SHP77 treated with DMSO at 0.1 percent for 48 hours (cell line): ENCODE measurements around the gene SLC7A9.

Experiments used
- DNase-seq: peaks from one replicate; lab custom pipeline; 2025; lab: John Stamatoyannopoulos, UW

SLC7A9 gene

DNA sequence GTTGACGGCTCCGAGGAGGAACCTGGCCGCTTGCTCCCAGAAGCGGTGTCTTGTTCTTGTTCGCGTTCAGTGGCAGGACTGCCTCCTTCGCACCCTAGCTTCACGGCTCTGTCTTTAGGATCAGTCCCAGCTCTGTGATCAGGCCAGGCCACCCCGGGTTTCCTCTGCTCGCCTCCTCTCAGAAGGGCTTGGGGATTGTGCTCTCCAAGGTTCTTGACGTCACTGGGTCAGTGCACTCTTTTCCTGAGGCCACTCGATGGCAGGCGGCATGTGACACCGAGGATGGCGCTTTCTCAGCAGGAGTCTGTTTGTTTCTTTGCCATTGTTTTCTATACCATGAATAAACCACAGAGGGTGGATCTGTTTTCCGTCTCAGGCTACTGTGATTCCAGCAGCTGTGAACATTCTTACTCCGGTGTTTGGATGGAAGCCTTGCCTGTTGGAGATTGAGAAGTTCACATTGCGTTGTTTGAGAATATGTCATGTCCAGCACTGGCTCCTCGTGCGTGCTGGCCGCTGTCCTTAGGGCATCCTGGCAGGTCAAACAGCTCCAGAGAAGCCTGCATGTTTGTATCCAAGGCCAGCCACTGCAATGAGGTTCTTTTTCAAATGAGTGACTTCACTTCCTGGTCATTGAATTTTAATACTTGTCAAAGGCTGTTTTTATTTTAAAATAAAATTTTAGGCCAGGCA is 44.5 kb downstream of the SLC7A9 start:
- no peak for DNase-seq

DNA sequence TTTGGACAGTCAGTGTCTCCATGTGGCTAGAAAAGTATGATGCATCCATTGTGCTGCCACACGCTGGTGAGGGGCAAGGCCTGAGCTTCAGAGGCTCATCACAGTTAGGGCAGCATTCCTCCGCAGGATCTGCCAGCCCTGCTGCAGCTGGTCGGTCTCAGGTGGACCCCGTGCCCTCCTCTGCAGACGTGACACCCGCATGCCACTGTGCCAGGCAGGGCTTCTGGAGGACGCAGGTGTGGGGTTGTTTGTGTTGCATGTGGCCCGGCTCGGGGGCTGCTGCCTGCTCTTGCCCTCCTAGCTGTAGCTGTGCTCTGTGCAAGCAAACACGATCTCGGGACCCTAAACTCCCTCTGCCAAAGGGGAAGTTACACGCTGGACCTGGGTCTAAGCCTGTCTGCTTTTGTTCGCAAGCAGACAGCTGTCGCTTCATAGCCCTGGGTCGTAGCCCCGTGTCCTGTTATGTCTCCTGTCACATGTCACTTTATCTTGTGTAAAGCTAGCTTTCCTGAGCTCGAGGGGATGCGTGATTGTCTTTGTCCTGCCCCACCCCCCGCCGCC is 45.3 kb downstream of the SLC7A9 start:
- no peak for DNase-seq

DNA sequence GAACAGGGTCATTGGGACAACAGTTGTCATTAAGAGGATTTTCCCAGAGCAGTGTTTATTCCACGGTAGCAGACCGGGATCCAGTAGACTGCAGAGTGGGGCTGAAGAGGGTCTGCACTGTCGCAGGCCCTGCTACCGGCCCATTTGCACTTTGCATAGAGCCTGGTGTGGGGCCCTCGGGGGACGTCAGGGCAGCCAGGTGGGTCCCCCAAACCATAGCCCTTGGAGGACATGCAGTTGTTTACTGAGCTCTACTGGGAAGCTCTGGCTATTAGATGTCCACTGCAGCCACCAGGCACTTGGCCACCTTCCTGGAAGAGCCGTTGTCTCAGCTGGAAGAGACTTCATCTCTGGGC is 45.8 kb downstream of the SLC7A9 start:
- no peak for DNase-seq

DNA sequence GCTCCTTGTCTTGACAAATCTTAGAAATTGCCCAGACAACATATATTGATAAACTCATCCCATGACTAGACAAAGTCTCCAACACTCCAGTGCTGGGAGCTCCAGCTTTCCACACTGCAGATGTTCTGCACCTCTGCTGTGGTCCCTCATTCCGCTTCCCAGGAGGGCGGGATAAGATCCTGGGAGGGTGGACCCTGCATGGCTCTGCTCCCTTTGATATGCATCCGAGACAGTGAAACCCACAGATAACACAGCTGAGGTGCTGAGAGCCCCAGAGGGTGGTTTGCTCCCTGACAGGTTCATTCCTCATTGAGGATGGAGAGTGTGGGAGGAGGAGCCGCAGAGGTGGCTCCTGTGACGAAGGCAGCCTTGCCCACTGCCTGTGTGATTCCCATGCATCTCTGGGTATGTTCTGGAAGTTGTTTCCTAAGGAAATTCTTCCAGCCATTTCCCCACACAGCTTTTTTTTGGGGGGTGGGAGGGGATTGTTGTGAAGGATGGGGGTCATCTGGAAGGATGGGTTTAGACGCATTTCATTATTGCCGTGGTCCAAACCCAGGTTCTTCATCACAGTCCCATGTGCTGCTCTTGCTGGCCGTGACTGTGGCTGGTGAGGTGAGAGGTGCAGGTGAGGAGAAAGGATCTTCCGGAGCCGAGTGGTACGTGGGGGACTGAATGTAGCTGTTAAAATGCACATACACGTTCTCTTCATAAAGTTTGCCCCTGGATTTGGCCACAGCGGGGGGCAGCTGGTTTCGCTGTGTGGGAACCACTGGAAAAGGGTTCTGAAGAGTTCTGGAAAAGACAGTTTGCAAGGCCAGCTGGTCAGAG is 46.4 kb downstream of the SLC7A9 start:
- no peak for DNase-seq

DNA sequence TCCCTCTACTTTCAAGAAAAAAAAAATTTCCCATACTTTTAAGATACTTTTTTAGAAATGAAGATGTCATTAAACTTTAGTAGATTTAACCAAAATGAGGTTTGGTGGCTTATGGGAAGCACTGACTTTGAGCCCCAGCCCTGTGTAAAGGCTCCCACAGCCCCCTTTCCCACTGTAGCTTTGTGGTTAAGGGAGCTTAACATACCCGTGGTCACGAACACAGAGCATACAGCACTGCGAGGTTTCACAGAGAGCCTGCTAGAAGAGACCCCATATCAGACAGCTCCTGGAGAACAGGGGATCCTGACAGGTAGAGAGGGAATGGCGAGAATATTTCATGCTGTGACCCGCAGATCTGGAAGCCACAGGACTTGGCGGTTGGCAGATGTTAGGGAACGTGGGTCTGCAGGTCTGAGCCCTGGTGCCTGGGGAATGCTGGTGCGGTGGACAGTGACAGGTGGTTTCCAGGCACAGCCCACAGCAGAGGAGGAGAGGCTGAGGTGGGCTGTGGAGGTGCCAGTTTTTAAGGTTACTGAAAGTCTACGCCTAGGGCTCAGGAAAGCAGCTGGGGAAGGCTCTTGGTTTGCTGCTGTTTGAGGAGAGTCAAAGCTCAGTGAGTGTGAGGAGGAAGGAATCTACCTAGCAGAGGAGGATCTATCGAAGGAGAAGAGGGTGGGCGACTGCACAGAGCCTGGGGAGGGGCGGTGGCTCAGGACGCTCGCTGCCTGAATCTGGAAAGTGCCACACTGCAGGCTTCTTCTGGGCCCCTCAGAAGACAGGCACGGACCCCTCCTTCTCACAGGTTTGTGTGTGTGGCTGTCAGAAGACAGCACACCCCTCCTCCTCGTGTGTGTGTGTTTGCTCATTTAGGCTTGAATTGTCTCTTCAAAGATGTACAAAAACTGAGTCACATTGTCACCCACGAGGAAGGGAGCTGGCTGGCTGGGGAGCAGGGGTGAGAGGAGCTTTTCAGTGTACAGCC is 49.9 kb downstream of the SLC7A9 start:
- no peak for DNase-seq

DNA sequence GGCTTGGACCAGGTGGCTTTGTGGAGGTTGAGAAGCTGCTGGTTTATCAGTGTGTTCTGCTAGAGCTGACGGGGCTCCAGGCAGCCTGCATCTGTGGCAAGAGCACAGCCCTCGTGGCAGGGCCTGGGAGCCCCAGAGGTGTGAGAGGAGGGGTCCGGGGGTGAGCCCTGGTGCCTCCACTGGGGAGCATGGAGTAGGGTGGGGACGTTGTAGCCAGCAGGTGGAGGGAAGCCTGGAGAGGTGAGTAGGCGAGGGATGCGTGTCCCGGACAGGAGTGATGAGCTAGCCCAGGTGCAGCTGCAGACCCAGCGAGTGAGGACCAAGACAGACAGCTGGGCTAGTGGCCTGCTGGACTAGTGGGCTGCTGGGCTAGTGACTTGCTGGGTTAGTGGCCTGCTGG is 51.0 kb downstream of the SLC7A9 start:
- no peak for DNase-seq

DNA sequence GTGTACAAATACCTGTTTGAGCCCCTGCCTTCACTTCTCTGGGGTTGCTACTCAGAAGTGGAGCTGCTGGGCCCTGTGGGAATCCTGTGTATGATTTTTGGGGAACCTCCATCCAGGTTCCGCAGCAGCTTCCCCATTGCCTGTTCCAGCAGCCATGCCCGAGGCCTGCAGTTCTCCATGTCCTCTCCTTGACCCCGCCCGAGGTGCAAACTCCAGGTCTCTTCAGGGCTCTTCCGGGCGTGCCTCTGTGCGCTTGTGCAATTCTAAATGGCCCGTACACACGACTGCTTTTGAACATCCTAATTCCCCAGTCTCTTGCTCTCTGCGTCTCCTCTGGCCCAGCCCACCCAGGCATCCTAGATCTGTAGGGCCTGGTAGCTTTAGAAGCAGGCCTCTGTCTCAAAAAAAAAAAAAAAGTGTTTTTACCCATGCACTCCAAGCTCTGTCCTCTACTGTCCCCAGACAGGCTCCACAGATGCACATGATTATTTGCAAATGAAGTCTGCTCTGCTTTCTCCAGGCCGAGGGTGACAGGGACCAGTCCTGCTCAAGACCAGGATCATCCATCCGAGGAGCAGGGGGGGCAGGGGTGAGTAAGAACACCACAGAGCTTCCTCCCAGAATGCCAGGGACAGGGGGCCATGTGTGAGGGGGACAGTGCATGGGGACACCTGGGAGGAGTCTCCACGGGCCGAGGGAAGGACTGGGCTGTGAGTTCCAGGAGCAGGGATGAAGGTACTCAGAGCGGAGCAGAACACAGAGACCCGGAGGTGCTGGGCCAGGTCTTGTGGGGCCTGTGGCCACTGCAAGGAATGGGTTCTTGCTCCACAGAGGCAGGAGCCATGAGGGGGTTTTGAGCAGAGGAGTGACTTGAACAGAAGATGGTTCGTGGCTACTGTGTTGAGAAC is 51.7 kb downstream of the SLC7A9 start:
- no peak for DNase-seq

DNA sequence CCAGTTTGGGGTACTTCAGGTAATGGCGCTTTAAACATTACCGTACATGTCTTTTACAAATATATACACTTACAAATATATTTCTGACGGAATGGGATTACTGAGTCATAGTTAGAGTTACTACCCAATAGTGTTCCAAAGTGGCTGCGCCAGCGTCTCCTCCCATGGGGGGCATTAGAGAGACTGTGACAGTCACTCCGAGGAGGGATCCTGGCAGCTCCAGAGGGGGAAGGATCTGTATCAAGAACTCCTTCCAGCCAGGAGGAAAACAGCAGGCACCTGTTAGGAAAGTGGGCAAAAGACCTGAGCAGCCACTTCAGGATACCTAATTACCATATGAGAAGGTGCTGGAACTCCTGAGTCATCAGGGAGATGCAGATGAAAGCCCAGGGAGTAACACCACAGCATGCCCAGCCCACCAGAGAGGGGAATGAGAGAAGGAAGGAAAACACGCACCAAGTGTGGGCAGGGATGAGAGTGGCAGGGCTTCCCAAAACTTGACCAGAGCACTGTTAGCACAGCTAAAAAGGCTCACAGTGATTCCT is 52.9 kb downstream of the SLC7A9 start:
- no peak for DNase-seq

DNA sequence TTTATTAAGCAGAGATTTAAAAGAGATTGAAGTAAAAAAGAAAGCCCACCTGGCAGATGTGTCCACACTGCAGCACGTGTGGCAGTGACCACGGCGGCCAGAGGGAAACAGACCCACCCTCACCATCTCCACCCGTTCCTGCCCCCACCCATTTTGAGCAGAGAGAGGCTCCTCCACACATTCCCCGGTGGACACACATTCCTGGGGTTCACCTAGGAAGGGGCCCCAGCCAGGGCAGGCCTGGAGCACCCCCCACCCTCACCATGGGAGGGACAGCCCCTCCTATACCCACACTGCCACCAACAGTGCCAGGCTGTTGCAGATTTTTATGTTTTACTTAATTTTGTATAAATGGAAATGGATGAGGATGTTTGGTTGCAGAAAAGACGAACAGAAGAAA is 54.9 kb downstream of the SLC7A9 start:
- DNase-seq = no peak

DNA sequence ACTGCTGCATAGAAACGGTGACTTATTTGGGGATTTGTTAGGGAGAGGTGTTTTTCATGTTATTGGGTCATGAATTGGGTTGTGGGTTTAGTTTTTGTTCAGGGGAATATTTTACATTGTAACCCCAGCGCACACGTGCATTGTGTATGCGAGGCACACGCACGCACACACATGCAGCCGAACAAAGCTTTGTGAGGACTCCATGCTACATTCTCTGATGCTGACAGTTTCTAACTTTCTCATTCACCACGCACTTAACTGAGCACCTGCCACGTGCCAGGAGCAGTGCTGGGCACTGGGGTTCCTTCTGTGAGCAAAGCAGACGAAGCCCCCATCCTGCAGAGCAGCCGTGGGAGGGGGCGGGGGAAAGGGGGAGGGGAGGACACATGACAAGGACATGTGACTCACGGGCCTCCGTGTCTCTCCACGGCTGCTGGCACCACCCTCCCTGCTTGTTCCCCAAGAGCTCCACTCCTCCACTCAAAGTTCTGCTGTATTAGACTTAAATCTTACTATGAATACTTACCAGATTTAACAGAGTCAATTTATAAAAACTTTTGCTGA is 55.6 kb downstream of the SLC7A9 start:
- DNase-seq = no peak

DNA sequence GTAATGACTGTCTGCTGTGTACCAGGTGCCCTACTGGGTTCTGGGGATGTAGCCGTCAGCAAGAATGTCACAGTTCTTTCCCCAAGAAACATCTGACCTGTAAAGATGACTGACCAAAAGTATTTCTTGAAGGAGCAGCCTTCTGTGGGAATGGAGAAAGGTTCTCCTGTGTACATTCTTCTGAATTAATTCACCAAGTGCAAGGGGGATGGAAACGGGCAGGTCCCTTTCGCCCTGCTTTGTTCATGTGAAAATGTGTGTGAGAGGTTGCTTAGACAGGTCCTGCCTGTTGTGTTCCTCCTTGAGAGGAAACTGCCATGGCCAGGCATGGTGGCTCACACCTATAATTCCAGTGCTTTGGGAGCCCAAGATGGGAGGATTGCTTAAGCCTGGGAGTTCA is 57.0 kb downstream of the SLC7A9 start:
- no peak for DNase-seq

DNA sequence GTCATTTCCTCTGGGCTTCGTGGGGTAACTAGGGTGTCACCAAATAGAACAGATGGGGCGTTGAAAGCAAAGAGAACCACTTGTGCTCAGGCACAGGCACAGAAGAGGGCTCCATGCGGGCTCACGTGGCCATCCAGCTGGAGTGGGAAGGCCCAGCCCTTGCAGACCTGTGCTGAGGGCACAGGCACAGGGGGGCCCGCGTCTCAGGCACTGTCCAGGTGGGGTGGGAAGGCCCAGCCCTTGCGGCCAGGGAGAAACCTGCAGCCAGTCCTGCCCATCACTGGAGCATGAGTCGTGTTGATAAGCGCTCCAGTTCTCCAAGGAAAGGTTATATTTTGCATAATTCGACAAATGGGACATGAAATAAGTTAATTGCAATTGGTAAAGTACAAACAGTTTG is 57.5 kb downstream of the SLC7A9 start:
- DNase-seq = no peak

DNA sequence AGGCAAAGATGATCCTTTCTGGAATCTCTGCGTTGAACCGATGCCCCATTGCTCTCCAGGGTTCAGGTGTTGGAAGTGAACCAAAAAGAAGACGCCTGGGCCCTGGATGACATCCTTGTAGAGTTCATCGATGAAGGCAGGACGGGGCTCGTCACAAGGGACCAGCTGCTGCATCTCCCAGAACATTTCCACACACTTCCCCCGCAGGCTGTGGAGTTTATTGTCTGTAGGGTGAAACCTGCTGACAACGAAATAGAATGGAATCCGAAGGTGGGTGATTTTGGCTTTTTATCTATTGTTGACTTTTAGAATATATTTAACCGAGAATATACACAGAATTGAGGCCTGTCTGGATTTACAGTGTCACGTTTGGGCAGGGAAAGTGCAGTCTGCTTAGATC is 58.4 kb downstream of the SLC7A9 start:
- no peak for DNase-seq

DNA sequence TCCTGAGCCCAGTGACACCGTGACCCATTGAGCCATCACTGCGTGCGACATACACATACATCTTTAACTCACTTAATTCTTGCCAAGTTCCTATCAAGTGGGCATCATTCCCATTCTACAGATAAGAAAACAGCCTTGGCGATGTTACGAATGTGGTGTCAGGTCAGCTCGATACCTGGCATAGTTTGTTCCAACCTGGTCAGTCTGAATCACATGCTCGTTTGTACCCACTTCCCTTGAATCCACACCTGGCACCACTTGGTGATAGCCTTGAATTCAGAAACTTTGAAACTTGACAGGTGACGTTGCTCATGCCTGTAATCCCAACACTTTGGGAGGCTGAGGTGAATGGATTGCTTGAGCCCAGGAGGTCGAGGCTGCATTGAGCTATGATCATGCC is 59.1 kb downstream of the SLC7A9 start:
- DNase-seq = no peak

DNA sequence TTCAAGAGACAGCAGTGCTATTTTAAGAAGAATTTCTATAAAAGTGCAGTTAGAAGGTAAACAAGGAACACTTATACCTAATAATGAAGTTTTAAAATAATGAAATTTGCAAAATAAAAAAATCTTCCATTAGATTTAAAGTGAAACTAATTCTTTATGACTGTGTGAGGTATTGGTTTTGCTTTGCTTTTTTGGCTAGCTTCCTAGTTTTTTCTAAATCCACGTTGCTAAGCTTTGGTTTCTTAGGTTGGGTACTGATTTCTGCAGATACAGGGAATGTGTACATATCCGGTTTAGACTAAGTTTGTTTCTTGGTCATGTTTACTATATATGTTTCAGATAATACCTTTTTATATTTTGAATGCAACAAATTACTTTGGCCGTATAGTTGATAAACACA is 59.8 kb downstream of the SLC7A9 start:
- no peak for DNase-seq

DNA sequence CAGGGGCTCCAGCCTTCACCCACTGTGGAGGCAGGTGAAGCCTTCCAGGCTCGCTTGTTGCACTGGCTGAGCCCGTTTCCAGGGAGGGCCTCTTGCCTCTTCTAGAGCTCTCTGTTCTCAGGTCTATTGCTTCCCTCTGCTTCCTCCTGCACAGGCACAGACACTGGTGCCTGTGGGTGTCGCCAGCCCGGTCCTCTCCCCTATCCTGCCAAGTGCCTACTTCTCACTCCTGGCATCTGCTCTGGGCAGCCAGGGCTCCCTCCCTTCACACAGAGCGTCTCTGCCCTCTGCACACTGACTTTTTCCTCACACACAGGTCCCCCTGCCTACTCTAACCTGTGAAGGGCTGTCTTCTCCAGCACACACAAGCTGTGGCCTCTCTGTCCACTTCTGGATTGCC is 60.3 kb downstream of the SLC7A9 start:
- DNase-seq = no peak

DNA sequence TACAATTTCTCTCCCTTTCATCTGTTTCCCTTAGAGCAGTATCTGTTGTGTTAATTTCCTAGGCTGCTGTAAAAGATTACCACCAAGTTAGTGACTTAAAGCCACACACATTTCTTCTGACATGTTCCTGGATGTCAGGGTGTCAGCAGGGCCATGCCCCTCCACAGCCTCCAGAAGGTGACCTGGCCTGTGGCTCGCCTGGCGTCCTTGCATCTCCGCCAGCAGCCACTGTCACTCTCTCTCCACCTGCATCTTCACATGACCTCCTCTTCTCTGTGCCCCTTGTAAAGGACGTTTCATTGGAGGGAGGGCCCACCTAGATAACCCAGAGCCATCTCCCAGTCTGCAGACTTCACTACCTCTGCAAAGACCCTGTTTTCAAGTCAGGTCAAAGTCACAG is 61.3 kb downstream of the SLC7A9 start:
- no peak for DNase-seq

DNA sequence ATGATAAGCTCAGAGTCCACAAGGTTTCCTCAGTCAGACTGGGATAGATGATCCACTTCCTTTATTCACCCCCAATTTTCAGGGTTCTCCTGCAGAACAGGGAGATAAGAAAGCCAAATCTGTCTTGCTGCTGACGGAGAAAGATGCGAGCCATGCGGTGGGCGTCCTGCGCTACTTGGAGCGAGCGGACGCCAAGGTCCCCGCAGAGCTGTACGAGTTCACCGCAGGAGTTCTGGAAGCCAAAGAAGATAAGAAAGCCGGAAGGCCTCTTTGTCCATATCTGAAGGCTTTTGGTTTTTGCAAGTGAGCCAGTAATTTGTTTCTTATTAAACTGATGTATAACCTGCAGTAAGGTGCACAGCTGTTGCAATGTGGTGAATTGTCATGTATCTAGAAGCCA is 66.7 kb downstream of the SLC7A9 start:
- DNase-seq = no peak

DNA sequence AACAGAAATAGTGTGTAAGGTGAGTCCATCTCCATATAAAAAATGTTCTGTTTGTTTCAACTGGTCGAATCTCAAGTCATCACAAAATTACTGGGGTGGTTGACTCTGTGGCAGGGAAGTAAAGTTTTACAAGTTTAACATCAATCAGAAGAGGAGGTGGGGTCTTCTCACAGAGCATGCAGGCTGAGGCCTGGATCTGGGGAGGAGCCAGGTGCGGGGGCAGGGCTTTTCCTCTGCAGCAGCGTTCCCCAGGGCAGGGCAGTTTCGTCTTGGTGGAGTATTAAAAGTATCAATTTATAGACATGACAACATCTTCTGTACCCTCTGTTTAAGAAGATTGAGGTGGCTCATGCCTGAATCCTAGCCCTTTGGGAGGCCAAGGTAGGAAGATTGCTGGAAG is 68.8 kb downstream of the SLC7A9 start:
- no peak for DNase-seq

DNA sequence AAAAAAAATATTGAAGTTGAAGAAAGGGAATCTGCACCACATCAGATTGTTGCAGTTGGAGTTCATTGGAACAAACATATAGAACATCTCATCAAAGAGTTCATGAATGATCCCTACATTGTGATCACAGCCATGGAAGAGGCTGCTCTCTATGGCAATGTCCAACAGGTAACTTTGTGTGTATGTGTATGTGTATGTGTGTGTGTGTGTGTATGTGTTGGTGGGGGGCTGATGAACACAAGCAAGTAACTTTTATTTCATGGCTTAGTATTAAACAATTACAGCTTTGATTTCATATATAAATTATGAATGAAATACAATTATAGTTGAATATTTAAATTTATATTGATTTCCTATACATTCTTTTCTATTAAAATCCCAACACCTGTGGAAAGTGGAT is 69.4 kb downstream of the SLC7A9 start:
- DNase-seq = no peak

DNA sequence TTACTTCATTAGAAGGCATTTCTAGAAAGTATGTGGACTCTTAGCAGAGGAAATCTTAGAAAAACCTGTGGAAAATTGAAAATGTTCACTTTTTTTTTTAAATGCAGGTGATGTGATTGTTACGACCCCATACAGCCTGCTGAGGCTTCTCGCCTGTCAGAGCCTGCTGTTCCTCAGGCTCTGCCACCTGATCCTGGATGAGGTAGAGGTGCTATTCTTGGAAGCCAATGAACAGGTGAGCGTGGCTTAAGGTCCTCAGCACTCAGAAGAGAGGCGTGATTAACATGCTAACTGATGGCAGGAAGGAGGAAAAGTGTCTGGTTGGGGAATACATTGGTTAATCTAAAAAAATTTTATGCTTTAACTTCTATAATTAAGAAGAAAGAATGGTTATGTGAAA is 71.4 kb downstream of the SLC7A9 start:
- DNase-seq = no peak
